NCI-H524 (cell line): Measurements from ENCODE around the gene KSR1.

Source experiments
- DNase-seq, 2 experiments: peaks; one replicate each; lab custom pipeline; 2025; lab: John Stamatoyannopoulos, UW

The KSR1 gene

DNA sequence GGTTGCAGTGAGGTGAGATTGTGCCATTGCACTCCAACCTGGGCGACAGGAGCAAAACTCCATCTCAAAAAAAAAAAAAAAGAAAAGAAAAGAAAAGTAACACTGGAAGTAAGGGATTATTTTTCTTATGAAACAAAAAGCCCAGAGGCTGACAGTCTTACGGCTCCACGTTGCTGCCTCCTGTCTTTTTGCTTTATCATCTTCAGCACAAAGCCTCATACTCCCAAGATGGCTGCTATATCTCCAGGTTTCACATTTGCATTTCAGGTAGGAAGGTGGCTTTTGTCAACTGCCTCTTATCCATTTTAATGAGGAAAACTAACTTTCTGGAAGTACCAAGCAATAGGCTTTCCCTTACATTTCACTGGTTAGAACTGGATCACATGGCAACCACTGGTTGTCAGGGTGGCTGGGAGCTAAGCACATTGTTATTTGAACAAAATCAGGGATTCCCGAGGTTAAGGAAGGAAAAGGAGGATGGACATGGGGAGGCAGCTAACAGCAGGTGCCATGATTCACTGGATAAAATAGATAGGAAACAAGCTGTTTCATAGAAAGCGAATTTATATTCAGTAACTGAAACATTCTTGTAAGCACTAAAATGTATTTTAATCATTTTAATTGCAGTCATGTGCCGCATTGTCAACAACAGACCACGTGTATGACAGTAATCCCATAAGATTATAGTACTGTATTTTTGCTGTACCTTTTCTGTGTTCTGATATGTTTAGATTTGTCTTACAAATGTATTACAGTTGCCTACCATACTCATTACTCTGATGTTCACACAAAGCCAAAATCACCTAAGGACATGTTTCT lies 58.6 kb downstream of the KSR1 start:
- DNase-seq: no peak

DNA sequence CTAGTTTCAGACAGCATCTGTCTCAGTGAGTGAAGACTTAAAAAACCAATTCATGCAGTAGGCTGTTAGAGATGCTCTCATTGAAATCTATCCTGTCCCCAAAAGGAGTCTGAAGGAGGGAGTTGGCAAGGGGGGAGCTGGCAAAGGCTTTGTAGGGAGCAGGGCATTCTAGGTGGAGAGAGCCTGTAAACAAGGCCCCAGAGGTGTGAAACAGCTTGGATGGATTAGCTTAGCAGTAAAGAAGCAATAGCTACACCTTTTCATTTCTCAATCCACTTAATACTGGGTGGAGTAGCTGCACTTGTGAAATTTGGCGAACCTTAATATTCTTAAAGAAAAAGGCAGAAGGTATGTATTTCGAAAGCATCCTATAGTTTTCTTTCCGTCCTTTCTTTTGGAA lies 61.8 kb downstream of the KSR1 start:
- DNase-seq: peak; percentile 80 to 93

DNA sequence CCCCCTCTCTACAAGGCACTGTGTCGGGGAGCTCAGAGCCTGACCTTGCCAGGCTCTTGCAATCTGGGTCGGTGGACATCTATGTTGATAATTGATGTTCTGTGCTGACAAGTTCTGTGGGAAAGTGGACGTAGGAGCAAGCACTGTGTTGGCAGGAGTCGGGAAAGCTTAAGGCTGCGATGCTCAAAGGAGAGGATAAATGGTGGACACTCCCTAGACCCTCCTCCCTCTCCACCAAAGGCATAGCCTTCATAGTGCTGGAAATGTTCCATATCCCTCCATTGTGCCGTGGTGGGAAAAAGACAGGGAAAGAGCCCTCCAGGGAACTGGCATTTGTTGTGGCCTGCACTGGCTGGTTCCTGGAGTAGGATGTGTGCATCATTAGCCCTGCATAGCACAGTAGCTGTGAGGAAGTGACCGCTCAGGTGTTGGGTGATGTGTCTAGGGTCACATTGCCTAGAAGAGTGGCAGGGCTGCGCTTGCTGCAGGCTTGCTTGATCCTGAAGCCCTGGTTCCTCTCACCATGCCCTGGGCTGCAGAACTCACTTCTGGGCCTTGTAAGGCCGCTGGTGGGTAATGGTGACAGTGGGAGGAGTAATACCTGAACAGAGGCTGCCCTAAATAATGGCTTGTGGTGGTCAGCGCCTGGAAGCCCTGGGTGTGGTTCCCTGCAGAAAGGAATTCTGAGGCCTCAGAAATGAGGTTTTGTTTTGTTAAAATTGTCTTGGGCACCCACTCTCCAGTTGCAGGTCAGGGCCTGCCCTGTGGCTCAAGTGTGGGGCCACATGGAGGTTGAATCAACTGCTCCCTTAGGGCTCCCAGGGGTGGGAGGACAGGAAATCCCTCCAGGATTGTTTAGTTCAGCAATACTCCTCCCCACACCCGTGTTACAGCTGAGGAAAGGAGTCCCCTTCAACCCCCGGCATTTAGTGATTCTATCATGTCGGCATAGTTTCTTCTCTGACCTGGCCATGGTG lies 62.6 kb downstream of the KSR1 start:
- no peak for DNase-seq

DNA sequence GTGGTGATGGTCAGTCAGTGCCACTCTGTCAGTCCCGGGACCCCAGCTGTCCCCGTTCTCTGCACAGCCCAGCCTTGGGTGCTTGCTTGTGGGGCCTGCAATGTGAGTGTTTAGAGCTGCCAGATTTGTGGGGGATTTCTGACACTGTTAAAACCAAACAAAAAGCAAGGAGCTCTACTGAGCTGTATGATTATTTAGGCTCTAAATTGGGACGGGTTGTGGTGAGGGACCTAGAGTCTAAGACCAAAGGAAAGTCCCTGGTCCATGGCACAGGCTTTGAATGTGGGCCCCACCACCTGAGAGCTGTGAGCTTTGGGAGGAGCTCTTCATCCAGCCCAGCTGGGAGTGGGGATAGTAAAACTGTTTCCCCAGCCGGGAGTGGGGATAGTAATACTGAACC lies 63.3 kb downstream of the KSR1 start:
- no peak for DNase-seq

DNA sequence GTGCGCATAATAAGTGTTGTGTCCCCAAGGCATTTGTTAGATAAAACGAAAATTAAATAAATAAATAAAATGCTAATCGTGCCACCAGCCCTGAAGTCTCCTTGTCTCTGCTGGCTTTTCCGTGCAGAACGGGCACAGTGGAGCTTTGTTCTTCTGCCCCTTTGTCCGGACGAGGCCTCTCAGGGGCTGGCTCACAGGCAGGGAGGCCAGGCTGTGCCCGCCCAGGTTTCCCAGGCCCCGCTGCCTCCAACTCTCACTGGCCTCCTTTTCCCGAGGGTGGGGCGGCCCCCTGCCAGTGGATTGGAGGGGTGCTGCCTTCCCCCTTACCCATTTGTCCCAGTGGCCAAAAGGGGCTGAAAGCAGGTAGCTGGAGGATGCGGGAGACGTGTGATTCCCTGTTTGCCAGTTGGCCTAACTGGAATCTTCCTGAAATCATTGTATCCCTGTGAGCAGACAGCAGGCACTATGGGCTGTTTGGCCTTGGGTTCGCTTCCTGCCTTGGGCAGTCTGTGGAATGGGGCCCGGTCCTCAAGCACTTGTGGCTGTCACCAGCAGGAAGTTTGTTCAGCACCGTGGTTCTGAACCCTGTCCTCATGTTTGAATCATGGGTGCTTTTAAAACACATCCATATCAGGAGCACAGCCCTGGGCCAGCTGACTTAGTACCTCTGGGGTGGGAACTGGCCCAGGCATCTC lies 64.4 kb downstream of the KSR1 start:
- no peak for DNase-seq

DNA sequence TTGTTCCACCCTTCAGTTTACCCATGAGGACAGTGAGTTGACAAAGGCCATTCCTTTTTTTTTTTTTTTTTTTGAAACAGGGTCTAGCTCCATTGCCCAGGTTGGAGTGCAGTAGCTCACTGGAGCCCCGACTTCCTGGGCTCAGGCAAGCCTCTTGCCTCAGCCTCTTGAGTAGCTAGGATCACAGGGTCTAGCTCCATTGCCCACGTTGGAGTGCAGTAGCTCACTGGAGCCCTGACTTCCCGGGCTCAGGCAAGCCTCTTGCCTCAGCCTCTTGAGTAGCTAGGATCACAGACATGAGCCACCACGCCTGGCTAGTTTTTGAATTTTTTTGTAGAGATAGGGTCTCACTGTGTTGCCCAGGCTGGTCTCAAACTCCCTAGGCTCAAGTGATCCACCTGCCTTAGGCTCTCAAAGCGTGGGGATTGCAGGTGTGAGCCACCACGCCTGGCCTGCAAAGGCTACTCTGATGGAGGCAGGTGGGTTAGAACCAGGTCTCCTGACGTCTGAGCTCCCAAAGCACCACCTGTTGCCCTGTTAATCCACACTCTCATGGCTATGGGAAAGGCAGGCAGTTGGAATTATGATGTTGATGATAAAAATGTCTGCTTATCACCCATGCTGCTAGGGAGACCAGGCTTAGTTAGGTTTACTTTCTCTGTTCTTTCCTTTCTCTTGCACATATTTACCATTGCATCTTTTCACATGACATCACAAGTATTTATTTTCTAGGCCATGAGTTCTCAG lies 65.2 kb downstream of the KSR1 start:
- no peak for DNase-seq

DNA sequence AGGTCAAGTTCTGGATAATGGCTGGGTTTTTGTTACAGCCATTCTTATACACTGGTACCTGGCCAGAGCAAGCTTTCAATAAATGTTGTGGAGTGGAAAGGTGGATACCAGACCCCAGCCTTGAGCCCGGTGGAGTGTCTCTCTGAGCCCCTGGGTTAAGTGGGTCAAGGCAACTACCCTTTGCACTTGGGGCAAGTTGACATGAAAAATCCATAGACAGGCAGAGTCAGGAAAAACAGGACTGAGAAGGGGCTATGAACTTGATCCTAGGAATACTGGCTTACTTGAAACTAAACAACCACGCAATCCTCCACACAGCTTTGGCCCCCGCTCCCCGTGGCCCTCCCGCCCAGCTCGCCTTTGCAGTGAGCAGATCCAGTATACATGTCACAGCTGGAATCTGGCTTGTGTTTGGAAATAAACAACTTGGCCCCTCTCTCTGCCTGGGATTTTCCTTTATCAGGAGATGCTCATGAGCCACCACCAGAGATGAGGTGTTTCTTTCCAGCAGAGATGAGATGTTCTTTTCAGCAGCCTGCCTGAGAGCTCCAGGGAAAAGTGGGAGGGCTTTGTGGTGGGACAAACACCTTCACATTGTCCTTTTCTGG lies 65.9 kb downstream of the KSR1 start:
- DNase-seq: no peak

DNA sequence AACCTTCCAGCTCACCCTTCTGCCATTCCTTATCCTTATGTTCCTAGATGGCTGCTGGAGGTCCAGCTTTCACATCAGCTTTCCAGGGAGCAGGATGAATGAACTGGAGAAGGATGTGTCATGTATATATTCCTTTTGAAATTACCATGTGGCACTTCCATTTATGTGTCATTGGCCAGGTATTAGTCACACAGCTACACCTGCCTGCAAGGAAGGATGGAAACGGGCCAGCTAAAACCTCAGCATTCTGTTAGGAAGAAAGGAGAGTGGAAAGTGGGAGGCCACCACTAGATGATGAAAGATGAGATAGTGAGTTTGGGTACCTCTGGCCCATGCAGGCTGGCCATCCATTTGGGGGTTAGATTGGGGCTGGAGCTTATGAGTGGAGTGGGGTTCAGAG lies 67.5 kb downstream of the KSR1 start:
- DNase-seq: no peak

DNA sequence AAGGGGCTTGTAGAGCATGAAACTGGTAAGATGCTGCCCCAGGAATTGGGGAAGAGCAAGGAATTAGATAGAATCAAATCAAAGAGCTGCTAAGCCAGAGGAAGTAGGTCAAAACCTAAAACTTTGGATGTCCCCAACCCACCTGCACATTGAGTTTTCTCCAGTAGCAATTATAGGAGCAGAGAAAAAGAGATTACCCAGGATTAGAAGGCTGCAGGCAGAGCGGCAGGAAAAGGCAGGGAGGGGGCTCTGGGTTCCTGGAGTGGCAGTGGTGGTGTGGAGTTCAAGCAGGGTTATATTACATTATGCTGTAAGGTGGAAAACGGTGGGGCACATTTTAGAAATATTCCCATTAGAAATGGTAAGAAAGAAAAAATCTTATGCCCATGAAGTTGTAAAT lies 68.3 kb downstream of the KSR1 start:
- peak in 1 of 2 experiments; percentile 61 for DNase-seq

DNA sequence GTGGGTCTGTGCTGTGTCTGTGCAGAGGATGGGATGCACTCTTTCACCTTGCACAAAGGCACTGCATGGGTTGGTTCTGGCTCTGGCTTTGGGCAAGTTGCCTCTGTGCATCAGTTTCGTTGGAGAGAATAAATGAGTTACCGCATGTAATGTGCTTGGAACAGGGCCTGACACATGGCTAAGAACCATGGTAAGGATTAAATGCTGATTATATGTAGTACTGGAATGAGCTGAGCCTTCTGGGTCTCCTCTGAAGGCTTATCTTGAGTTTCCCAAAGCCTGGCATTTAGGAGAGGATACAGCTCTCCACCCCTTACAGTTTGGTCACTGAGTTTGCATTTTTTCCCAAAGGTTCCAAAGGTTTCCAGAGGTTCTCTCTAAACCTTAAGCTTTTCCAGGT lies 69.1 kb downstream of the KSR1 start:
- DNase-seq: peak in 1 of 2 experiments; percentile 49

DNA sequence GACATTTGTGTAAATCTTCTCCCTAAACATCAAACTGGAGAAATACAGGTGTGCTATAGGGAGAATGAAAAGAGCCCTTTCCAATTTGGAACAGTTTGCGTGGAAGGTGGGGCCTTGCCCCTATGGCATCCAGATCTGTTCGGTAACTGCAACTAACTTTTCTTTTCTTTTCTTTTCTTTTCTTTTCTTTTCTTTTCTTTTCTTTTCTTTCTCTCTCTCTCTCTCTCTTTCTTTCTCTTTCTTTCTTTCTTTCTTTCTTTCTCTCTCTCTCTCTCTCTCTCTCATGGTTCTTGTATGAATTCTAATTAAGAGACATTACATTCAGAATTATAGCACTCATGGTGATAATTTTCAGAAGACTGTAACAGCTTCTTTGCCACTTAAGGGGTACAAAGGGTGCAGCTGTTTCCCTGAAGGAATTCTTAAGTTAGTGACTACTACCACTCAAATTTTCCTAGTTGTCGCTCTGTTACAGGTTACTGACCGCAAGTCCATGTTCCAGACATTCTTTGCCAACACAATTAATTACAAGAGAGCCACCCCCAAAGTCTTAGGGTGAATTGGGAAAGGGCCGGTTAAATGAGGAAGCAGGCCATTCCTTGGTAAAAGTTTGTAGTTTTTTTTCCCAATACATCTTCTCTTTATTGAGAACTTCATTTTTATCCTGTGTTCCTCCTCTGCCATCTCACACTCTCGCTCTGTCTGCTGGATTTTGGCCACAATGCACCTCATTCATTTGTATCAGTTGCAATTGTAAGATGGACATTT lies 69.8 kb downstream of the KSR1 start:
- DNase-seq: no peak

DNA sequence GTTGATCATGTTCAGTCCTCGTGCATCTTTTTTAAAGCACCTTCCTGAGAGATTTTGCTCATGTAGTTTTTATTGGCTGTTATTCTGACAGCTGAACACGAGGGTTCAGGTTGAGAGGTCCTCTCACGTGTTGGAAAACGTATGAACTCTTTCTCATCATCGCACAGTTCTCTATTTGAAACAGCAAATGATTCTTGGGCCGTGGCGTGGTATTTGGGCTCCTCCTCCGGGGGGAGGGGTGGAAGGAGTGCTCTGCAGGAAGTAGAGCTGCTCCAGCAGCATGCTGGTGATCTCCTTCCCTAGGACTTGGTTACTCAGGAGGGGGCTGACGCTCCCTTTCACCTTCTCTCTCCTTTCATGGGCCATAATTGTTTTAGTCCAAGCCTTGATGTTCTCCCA lies 70.4 kb downstream of the KSR1 start:
- no peak for DNase-seq

DNA sequence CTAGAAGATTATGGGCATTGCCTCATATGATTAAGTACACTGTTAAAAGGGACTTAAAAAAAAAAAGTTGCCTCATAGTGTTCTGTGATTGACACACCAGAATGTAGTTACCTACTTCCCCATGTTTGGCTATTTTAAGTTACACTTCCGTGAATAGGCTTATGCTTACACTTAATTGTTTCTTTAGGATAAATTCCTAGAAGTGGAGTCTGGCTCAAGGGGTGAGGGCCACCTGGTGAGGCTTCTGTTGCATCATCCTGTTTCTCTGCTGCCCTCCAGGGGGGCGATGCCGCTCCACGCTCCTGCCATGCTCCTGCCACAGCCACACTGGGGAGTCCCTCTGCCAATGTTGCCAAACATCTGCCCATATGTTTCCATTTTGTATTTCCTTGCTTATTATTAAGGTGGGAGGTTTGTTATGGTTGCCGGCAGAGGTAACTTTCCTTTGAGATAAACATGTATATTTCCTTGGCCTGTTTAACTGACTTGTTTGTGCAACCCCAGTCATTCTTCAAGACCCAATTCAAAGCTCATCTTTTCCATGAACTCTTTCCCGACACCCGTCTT lies 73.1 kb downstream of the KSR1 start:
- DNase-seq: peak; percentile 89 to 97

DNA sequence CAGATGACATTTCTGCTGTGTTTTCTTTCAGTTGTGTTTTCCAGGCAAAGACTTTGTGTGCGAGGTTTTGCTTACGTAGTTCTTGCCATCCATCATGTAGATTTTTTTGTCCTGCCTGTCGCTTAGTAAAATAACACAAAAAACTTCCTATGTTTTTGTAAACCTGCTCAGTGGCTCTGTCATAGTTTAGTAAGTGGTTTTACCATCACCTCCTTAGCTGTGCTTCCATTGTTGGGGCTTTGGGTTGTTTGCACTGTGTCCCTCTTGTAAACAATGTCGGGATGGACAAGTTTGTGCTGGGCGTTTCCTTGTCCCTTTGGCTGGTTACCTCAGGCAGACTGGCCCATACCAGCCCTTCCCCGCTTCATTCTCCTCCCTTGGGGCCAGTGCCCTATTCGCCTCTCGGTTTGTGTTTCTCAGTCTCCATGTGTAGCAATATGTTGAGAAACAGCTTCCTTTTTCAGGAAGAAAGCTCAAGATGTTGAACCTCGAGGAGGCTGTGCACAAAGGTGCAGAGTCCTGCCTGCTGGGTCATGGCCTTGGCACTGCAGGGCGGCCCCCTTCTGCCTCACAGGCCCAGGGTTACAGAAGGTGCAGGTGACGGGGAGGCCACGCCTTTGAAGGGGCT lies 74.6 kb downstream of the KSR1 start:
- DNase-seq: no peak

DNA sequence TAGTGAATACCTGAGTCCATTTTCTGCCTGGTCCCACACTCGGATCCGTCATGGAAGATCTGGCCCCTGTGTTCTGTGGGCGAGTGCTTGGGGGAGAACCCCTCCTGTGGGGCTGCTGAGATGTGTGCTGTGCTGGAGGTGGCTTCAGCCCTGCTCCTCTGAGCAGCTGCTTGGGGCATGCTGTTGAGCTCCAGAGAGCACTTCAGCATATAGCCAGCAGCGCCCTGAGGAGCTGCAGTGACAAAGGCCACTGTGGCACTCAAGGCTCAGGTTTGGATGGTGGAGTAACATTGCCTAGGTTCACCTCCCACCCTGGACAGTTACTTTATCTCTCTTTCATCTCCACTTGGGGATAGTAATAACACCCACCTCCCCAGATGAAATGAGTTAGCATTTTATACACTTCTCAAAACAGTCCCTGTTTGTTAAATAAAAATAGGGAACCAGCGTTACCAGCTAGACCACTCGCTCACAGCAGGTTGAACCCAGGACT lies 75.3 kb downstream of the KSR1 start:
- DNase-seq: peak in 1 of 2 experiments; percentile 61

DNA sequence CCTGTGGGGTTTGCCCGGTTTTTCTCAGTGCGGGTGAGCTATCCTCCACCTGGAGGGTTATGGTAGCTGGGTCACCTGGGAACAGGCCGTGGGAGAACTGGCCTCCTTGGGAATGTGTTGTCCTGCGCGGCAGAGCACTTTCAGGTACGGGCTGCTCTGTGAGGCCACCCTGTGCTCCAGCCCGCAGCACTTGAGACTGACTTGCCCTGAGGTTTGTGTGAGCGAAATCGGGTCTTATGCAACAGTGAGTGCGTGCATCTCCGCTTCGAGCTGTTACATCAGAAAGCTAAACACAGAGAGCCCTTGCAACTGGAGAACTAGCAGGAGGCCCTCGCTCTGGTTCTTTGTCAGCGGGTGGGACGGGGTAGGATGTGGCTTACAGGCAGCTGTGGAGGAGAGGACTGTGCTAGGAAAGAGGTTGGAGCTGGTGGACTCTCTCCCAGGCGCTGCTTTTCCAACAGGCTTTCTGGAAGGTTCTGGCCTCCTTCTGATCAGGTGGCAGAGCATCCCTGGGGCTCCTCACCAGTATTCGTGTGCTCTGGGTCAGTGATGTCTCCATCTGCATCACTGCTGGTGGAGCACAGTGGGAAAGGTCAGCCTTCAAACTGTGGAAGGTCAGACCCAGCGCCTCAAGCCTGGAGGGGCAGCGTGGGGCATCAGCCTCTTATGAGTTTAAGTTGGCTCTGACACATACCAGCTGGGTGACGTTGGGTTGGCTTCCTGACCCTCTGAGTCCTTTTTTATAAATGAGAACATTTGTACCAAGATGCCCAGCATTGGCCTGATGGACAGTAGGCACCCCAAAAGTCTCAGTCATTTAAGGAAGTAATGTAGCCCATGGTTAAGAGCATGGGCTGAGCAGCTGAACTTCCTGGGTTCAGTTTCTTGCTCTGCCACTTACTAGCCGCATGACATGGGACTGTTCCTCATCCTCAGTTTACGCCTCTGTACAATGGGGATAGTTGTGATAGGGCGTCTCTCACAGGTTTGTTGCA lies 76.3 kb downstream of the KSR1 start:
- no peak for DNase-seq

DNA sequence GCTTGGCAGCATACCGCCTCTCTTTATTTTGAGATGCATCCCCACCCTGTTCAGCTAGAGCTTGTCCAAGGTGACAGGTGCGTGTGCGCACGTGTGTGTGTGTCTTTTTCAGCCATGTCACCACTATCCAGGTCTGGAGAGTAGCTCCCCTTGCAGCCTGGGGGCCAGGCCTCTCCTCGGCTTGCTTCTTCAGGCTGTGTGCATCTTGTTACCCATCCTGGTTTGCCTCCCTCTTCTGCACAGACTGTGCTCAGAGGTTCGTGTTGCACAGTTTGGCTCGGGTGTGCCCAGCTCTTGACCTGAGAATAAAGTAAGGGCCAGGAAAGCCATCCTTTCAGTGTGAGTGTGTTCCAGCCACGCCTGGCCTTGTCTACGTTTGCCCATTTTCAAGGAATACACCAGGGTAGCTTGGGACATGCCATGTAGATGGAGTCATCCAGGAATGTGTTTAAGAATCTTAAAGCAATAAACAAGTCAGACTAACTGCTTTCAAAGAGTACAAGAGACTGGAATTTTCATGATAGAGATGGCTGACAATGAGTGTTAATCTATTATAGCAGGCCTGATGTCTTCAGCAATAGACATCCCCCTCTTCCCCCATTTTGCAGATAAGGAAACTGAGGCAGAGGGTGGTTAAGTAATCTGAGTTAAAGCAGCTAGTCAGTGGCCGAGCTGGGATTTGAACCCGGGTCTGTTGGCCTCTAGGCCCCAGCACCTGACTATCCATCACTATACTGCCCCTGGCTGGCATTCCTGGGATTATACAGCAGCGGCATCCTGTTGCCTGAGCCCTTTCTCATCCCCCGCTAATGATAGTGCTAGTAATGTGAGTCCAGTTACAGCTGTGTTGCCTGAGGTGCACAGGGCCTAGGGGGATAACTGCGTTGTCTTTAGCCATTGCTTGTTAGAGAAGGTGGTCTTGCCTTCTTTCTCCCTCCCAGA lies 77.9 kb downstream of the KSR1 start:
- DNase-seq: no peak
